ENCODE data around the gene AFMID.

AFMID gene

GRCh38 chr17:78256707-78257591 is 69.8 kb downstream of the AFMID start:
- no peak for DNase-seq

Data from NCI-H2107 (cell line).